Lower lobe of right lung (tissue), 2 donors: ENCODE measurements around the gene SLC41A3. TPM values are rescaled to one million over a fixed set of nuclear protein-coding genes. Genes with fewer than 3 reads are reported as not detected.

Experiments
- ATAC-seq, 2 donors: fragments of 200-7000 bp; cut with Tn5 transposase; one replicate each; pipeline ENCODE4 v1.9.1; 2020 to 2022; ENCODE audit warnings: mild to moderate bottlenecking in 2 of 2, moderate library complexity in 2 of 2
- DNase-seq: peaks from one replicate; pipeline ENCODE4 v3.0.0-alpha.2; 2020
- H3K27ac ChIP-seq: fragments of 200-600 bp; one replicate; pipeline ENCODE4 v1.8.0; 2022
- H3K27me3 ChIP-seq: fragments of 200-600 bp; one replicate; pipeline ENCODE4 v1.8.0; 2022; ENCODE audit warnings: low read depth
- H3K36me3 ChIP-seq: fragments of 200-600 bp; one replicate; pipeline ENCODE4 v1.8.0; 2022; ENCODE audit warnings: mild to moderate bottlenecking
- H3K4me1 ChIP-seq: fragments of 200-600 bp; one replicate; pipeline ENCODE4 v1.8.0; 2022
- H3K4me3 ChIP-seq: fragments of 200-600 bp; one replicate; pipeline ENCODE4 v1.8.0; 2022; ENCODE audit warnings: mild to moderate bottlenecking
- H3K9me3 ChIP-seq: fragments of 200-600 bp; one replicate; pipeline ENCODE4 v1.8.0; 2022
- CTCF ChIP-seq: fragments of 200-600 bp; IDR thresholded peaks from one replicate; pipeline ENCODE4 v1.8.0; 2022; ENCODE audit warnings: antibody characterized with exemption, mild to moderate bottlenecking
- intact Hi-C: fragments of 100-400 bp; cut with DNase I; formaldehyde crosslinking; loops from one replicate; pipeline ENCODE4 v1.11.0; 2022
- total RNA-seq: library from RNA; stranded (reverse); fragmentation: NEBNext Ultra II Directional; extraction: Animal tissue kit (Norgen Biotek cat#: 25700); gene quantifications from one replicate; pipeline ENCODE4 v1.2.1, GENCODE V29; 2021
- donor health status: DM: no; HTN: yes; CAD: no; lungs with severe emphysema.

SLC41A3 gene
- total RNA-seq, 1 donor from 2014 or later, result 36.2 TPM

GRCh38 chr3:126104742-126105605 is 21.1 kb upstream of the SLC41A3 start:
- no peak for TF ChIP-seq CTCF
- DNase-seq (no peak), ATAC-seq (no peak)
- no peaks in the 10 kb centered on the region for H3K4me1 ChIP-seq
- H3K27ac ChIP-seq, result no peak overlapping the region
- no peak overlapping the region for H3K4me3 ChIP-seq
- H3K27me3 ChIP-seq, result no peaks in the 10 kb centered on the region
- no peaks in the 10 kb centered on the region for H3K36me3 ChIP-seq
- no peaks in the 10 kb centered on the region for H3K9me3 ChIP-seq
- intact Hi-C loops, result no loop called here

GRCh38 chr3:126104028-126104635 is 20.2 kb upstream of the SLC41A3 start:
- H3K9me3 ChIP-seq, result no peaks in the 10 kb centered on the region
- intact Hi-C loops, result no loop called here
- DNase-seq, result no peak

GRCh38 chr3:126103121-126104027 is 19.4 kb upstream of the SLC41A3 start:
- no peak for TF ChIP-seq CTCF
- intact Hi-C loops, result no loop called here
- no peaks in the 10 kb centered on the region for H3K4me1 ChIP-seq
- no peak overlapping the region for H3K27ac ChIP-seq
- no peak for ATAC-seq
- H3K4me3 ChIP-seq, result no peak overlapping the region
- H3K9me3 ChIP-seq, result no peaks in the 10 kb centered on the region
- no peak for DNase-seq
- no peaks in the 10 kb centered on the region for H3K36me3 ChIP-seq
- no peaks in the 10 kb centered on the region for H3K27me3 ChIP-seq

More at GRCh38 chr3:126104028-126104635, 20.2 kb upstream of the SLC41A3 start:
- Histone ChIP-seq H3K27me3 (no peaks in the 10 kb centered on the region), H3K27ac (no peak overlapping the region), H3K4me1 (no peaks in the 10 kb centered on the region), H3K36me3 (no peaks in the 10 kb centered on the region), H3K4me3 (no peak overlapping the region)
- TF ChIP-seq CTCF, result no peak
- no peak for ATAC-seq

- Histone ChIP-seq H3K27ac (no peak overlapping the region), H3K4me3 (no peak overlapping the region), H3K27me3 (no peaks in the 10 kb centered on the region), H3K4me1 (no peaks in the 10 kb centered on the region), H3K36me3 (no peaks in the 10 kb centered on the region), H3K9me3 (no peaks in the 10 kb centered on the region)
- ATAC-seq (no peak), DNase-seq (no peak)
- intact Hi-C loops, result no loop called here
- TF ChIP-seq CTCF, result no peak
Observed at GRCh38 chr3:126102530-126102951, 18.6 kb upstream of the SLC41A3 start.

GRCh38 chr3:126102011-126102410 is 18.1 kb upstream of the SLC41A3 start:
- no peak overlapping the region for H3K27ac ChIP-seq
- DNase-seq (no peak), ATAC-seq (no peak)
- H3K9me3 ChIP-seq, result peaks cover 4% of the 10 kb centered on the region
- intact Hi-C loops, result no loop called here
- H3K27me3 ChIP-seq, result no peaks in the 10 kb centered on the region
- H3K36me3 ChIP-seq, result no peaks in the 10 kb centered on the region
- TF ChIP-seq CTCF, result no peak
- H3K4me3 ChIP-seq, result no peak overlapping the region
- H3K4me1 ChIP-seq, result no peaks in the 10 kb centered on the region
